H9 (cell line): ENCODE results near the gene STH. TPM values are rescaled to one million over a fixed set of nuclear protein-coding genes. Genes with fewer than 3 reads are reported as not detected.

Experiments used
- DNase-seq: peaks from one replicate; pipeline ENCODE4 v3.0.0-alpha.2; 2017
- H2AFZ ChIP-seq: one replicate; pipeline ENCODE4 v1.6.1; 2013; ENCODE audit warnings: mild to moderate bottlenecking, low read length, control low read depth, moderate library complexity
- H2AK5ac ChIP-seq: 2 replicates; pipeline ENCODE4 v1.6.1; 2013; ENCODE audit warnings: low read length, control low read depth, mixed read lengths; ENCODE audit not compliant: insufficient read length
- H2BK120ac ChIP-seq: one replicate; pipeline ENCODE4 v1.6.1; 2013; ENCODE audit warnings: low read depth, mild to moderate bottlenecking, low read length, control low read depth, inconsistent platforms; ENCODE audit not compliant: poor library complexity, severe bottlenecking
- H2BK12ac ChIP-seq: 2 replicates; pipeline ENCODE4 v1.6.1; 2013; ENCODE audit warnings: low read length, control low read depth, mixed read lengths, low read depth; ENCODE audit not compliant: insufficient read length
- H2BK15ac ChIP-seq: 2 replicates; pipeline ENCODE4 v1.6.1; 2013; ENCODE audit warnings: low read depth, low read length, control low read depth
- H2BK20ac ChIP-seq: one replicate; pipeline ENCODE4 v1.6.1; 2013; ENCODE audit warnings: low read depth, mild to moderate bottlenecking, low read length, control low read depth, inconsistent platforms; ENCODE audit not compliant: poor library complexity, severe bottlenecking
- H2BK5ac ChIP-seq: 2 replicates; pipeline ENCODE4 v1.6.1; 2013; ENCODE audit warnings: low read length, control low read depth, mixed read lengths; ENCODE audit not compliant: insufficient read length
- H3K14ac ChIP-seq: 2 replicates; pipeline ENCODE4 v1.6.1; 2013; ENCODE audit warnings: low read length, control low read depth; ENCODE audit not compliant: insufficient read depth
- H3K18ac ChIP-seq: 2 replicates; pipeline ENCODE4 v1.6.1; 2013; ENCODE audit warnings: low read depth, mild to moderate bottlenecking, mixed read lengths, low read length, control low read depth; ENCODE audit not compliant: insufficient read length
- H3K23ac ChIP-seq: 2 replicates; pipeline ENCODE4 v1.6.1; 2013; ENCODE audit warnings: low read length, control low read depth, mixed read lengths, low read depth; ENCODE audit not compliant: insufficient read length
- H3K23me2 ChIP-seq: 2 replicates; pipeline ENCODE4 v1.6.1; 2013; ENCODE audit warnings: low read depth, mild to moderate bottlenecking, mixed read lengths, low read length, control low read depth; ENCODE audit not compliant: insufficient read length, poor library complexity, severe bottlenecking
- H3K27ac ChIP-seq: 2 replicates; pipeline ENCODE4 v1.5.1; 2013; ENCODE audit warnings: low read length, control low read depth, mixed read lengths, low read depth; ENCODE audit not compliant: insufficient read length
- H3K27me3 ChIP-seq: 2 replicates; pipeline ENCODE4 v1.6.1; 2013; ENCODE audit warnings: low read length, control low read depth, inconsistent platforms; ENCODE audit not compliant: insufficient read depth
- H3K4ac ChIP-seq: 2 replicates; pipeline ENCODE4 v1.6.1; 2013; ENCODE audit warnings: low read depth, mild to moderate bottlenecking, control low read depth, inconsistent platforms, low read length, moderate library complexity
- H3K4me1 ChIP-seq: 2 replicates; pipeline ENCODE4 v1.6.1; 2013; ENCODE audit warnings: low read length, control low read depth, inconsistent platforms; ENCODE audit not compliant: insufficient read depth
- H3K4me2 ChIP-seq: 2 replicates; pipeline ENCODE4 v1.6.1; 2013; ENCODE audit warnings: low read length, control low read depth, mixed read lengths; ENCODE audit not compliant: insufficient read length, insufficient read depth
- H3K56ac ChIP-seq: 2 replicates; pipeline ENCODE4 v1.6.1; 2013; ENCODE audit warnings: low read depth, mild to moderate bottlenecking, mixed read lengths, low read length, control low read depth; ENCODE audit not compliant: insufficient read length
- H3K79me1 ChIP-seq: 2 replicates; pipeline ENCODE4 v1.6.1; 2013; ENCODE audit warnings: low read depth, mild to moderate bottlenecking, moderate library complexity, low read length, control low read depth, inconsistent platforms; ENCODE audit not compliant: insufficient read depth, poor library complexity, severe bottlenecking
- H3K79me2 ChIP-seq: 2 replicates; pipeline ENCODE4 v1.6.1; 2013; ENCODE audit warnings: low read length, control low read depth, inconsistent platforms; ENCODE audit not compliant: insufficient read depth
- H3K9ac ChIP-seq: 2 replicates; pipeline ENCODE4 v1.6.1; 2013; ENCODE audit warnings: low read length, control low read depth, mixed read lengths; ENCODE audit not compliant: insufficient read length; ENCODE audit errors: extremely low read depth
- H3K9me3 ChIP-seq: one replicate; pipeline ENCODE4 v1.6.1; 2013; ENCODE audit warnings: low read depth, low read length, inconsistent platforms; ENCODE audit not compliant: control insufficient read depth
- H3T11ph ChIP-seq: one replicate; pipeline ENCODE4 v1.6.1; 2013; ENCODE audit warnings: mild to moderate bottlenecking, low read length, control low read depth, inconsistent platforms
- H4K20me1 ChIP-seq: one replicate; pipeline ENCODE4 v1.6.1; 2013; ENCODE audit not compliant: control insufficient read depth, insufficient read length, insufficient read depth
- H4K5ac ChIP-seq: 2 replicates; pipeline ENCODE4 v1.6.1; 2013; ENCODE audit warnings: low read depth, mild to moderate bottlenecking, mixed read lengths, low read length, control low read depth; ENCODE audit not compliant: insufficient read length
- H4K8ac ChIP-seq: replicated peaks from 2 replicates; pipeline ENCODE4 v1.6.1; 2013; ENCODE audit warnings: low read length, control low read depth, mixed read lengths, low read depth; ENCODE audit not compliant: insufficient read length
- H4K91ac ChIP-seq: 2 replicates; pipeline ENCODE4 v1.6.1; 2013; ENCODE audit warnings: low read depth, mild to moderate bottlenecking, moderate library complexity, mixed read lengths, low read length, control low read depth; ENCODE audit not compliant: insufficient read length
- H3K27ac Mint-ChIP-seq, 3 experiments: 2 replicates in 2 of 3; 3 replicates in 1 of 3; pipeline ENCODE4 v1.8.0; 2020 to 2021; ENCODE audit warnings: mixed read lengths in 3 of 3, mild to moderate bottlenecking in 1 of 3, moderate library complexity in 1 of 3
- H3K27me3 Mint-ChIP-seq: 2 replicates; pipeline ENCODE4 v1.8.0; 2021; ENCODE audit warnings: low read depth, mild to moderate bottlenecking, moderate library complexity, mixed read lengths
- H3K36me3 Mint-ChIP-seq, 3 experiments: 2 replicates in 2 of 3; 3 replicates in 1 of 3; pipeline ENCODE4 v1.8.0; 2020 to 2021; ENCODE audit warnings: low read depth in 3 of 3, mixed read lengths in 3 of 3; ENCODE audit not compliant: insufficient read depth in 1 of 3
- H3K4me1 Mint-ChIP-seq, 2 experiments: 2 replicates each; pipeline ENCODE4 v1.8.0; 2020; ENCODE audit warnings: mixed read lengths in 2 of 2
- H3K4me3 Mint-ChIP-seq, 2 experiments: 2 replicates in 1 of 2; 3 replicates in 1 of 2; pipeline ENCODE4 v1.8.0; 2020 to 2021; ENCODE audit warnings: mild to moderate bottlenecking in 2 of 2, mixed read lengths in 2 of 2, moderate library complexity in 1 of 2
- H3K9me3 Mint-ChIP-seq, 2 experiments: 2 replicates in 1 of 2; 3 replicates in 1 of 2; pipeline ENCODE4 v1.8.0; 2020; ENCODE audit warnings: mild to moderate bottlenecking in 2 of 2, mixed read lengths in 2 of 2, moderate library complexity in 1 of 2
- CTCF ChIP-seq: fragments of 200-600 bp; sonication (generic); conservative IDR thresholded peaks from 3 replicates; pipeline ENCODE4 v1.8.0; 2021; ENCODE audit warnings: antibody characterized with exemption, mild to moderate bottlenecking
- WGBS: extraction: QIAGEN DNeasy Blood & Tissue Kit; methylation state at CpG from one replicate; pipeline ENCODE4 v1.1.7; 2013; ENCODE audit warnings: missing lambda C conversion rate, low lambda C conversion rate, mixed read lengths; ENCODE audit not compliant: insufficient read length; ENCODE audit errors: extremely low coverage; 5-methylcytosine and 5-hydroxymethylcytosine counted together
- total RNA-seq: library from RNA; stranded (reverse); gene quantifications from 2 replicates; pipeline ENCODE4 v1.2.1, GENCODE V29; 2021

The STH gene
- total RNA-seq, 1 experiment from 2014 or later: not detected

GRCh38 chr17:45966606-45967280 is 32.3 kb upstream of the STH start:
- Histone ChIP-seq H3T11ph (no peak overlapping the region), H3K79me1 (no peaks in the 10 kb centered on the region), H2AK5ac (no peak overlapping the region), H3K4ac (no peak overlapping the region), H3K27ac (no peak overlapping the region), H4K91ac (no peak overlapping the region), H3K14ac (no peak overlapping the region), H2BK15ac (no peak overlapping the region), H3K27me3 (no peaks in the 10 kb centered on the region), H3K56ac (no peak overlapping the region), H3K9me3 (no peaks in the 10 kb centered on the region), H3K4me1 (no peaks in the 10 kb centered on the region), H3K79me2 (no peaks in the 10 kb centered on the region), H3K23ac (no peak overlapping the region), H2BK12ac (no peak overlapping the region), H2BK120ac (no peak overlapping the region), H2BK5ac (no peak overlapping the region), H4K5ac (no peak overlapping the region), H4K8ac (no peak overlapping the region), H3K9ac (no peak overlapping the region), H3K18ac (no peak overlapping the region), H3K23me2 (no peaks in the 10 kb centered on the region), H2BK20ac (no peak overlapping the region), H4K20me1 (no peaks in the 10 kb centered on the region), H2AFZ (no peak overlapping the region), H3K4me2 (no peak overlapping the region)
- WGBS: no CpG with 5 or more reads among the region's 2 CpGs
- H3K4me3 Mint-ChIP-seq: no peak overlapping the region
- no peaks in the 10 kb centered on the region for H3K36me3 Mint-ChIP-seq
- H3K27me3 Mint-ChIP-seq: peaks cover 27% of the 10 kb centered on the region
- no peaks in the 10 kb centered on the region; a peak in 1 of 5 replicates for H3K9me3 Mint-ChIP-seq
- no peak for TF ChIP-seq CTCF
- peak overlapping the region in 1 of 3 experiments; percentile 41; a peak in 1 of 7 replicates for H3K27ac Mint-ChIP-seq
- H3K4me1 Mint-ChIP-seq: peaks cover 0 to 4% of the 10 kb centered on the region in 2 experiments; a peak in 1 of 4 replicates
- no peak for DNase-seq
